Stimulated activated CD8-positive, alpha-beta memory T cell treated with anti-CD3 and anti-CD28 coated beads, Interleukin-15, amount 100 ng/mL, for 24 hours (primary cell): ENCODE data around the gene CCDC57.
A peak's percentile ranks its signal among the peaks of the same experiment; 100 is the strongest.

Experiments
- DNase-seq: peaks from one replicate; pipeline ENCODE4 v3.0.0-alpha.2; 2020; ENCODE audit warnings: low read depth

The CCDC57 gene

DNA sequence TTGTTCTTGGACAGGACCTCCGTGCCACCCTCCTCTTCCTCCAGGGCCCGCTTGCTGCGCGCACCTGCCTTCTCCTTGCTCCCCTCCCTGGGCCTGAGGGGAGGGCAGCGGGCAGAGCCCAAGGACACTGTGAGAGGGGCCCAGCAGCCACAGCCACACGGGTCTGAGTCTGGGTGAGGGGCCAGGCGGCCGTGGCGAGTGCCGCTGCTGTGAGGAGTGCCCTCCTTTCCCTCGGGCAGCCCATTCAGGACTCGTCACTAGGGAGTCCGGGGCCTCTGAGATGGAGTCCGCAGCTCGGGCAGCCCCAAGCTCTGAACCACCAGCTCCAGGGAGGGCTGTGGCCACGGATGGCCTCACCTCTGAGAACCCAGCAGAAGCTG, 152.7 kb downstream of the CCDC57 start:
- DNase-seq: no peak

DNA sequence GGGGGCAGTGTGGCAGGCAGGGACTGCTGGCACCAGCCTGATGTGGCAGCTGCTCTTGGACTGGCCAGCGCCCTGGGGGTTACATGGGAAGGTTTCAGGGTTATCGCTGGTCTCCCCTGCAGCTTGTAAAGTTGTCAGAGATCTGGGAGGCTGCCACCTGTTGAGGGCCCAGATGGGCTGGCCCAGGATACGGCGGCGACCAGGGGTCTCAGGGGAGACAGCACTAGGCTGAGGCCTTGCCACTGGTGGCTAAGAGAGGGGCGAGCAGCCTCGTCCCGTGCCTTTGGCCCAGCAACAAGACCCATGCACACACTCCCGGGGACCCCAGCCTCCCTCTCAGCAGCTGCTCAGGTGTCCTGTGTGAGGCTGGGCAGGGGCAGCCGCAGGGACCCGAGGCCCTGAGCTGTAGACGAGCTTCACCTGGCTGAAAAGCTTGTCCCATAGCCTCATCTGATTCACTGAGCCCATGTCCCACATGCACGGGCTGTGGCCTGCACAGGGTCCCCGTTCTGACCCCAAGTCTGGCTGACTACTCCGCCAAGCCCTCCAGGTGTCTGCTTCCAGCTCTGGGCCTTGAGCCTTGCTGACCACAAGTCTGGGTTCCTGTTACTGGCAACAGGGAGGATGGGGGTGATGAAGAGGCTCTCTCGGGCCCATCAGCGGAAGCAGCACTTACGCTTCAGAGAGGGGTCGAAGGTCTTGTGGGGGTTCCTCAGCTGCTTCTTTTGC, 153.2 kb downstream of the CCDC57 start:
- no peak for DNase-seq

DNA sequence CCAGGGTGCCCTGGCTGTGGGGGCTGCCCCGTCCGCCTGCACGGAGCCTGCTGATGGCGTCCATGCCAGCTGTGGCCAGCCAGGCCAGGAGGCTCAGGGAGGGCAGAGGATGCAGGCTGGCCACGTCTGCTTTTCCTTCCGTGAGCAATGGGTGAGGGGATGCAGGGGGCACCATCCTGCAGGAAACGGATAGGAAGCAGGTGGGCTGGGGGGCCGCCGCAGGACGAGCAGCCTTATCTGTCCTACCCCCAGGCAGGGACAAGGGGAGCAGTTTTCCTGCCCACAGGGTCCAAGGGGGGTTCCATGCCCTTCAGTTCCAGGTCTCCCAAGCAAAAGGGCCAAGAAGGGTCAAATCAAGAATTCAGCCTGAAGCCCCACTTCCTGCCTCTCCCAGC, 153.8 kb downstream of the CCDC57 start:
- no peak for DNase-seq

DNA sequence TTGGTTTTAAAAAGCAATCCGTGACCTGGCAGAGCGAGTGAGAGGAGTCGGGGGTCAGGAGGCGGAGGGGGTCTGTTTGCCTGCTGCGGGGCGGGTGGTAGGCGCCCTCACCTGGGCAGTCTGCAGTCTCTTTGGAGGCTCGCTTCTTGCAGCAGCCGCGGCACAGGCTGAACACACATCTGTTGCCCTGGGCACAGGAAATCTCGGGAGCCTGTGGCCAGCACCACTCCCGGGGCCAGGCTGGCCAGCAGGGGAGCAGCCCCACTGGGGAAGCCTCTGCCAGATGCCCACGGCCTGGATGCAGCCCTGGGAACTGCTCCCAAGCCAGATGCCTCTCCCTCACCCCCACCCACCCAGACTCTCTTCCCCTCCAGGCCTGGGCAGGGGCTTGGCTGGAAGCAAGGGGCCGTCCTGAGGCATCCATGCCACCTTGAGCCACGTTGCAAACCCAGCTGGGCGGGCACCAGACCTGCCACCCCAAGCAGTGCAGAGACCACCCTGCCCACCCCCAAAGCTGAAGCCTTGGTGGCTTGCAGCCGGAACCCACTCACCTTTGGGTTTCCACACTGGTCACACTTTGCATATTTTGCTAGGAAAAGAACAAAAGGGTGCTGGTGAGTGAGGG, 154.3 kb downstream of the CCDC57 start:
- no peak for DNase-seq

DNA sequence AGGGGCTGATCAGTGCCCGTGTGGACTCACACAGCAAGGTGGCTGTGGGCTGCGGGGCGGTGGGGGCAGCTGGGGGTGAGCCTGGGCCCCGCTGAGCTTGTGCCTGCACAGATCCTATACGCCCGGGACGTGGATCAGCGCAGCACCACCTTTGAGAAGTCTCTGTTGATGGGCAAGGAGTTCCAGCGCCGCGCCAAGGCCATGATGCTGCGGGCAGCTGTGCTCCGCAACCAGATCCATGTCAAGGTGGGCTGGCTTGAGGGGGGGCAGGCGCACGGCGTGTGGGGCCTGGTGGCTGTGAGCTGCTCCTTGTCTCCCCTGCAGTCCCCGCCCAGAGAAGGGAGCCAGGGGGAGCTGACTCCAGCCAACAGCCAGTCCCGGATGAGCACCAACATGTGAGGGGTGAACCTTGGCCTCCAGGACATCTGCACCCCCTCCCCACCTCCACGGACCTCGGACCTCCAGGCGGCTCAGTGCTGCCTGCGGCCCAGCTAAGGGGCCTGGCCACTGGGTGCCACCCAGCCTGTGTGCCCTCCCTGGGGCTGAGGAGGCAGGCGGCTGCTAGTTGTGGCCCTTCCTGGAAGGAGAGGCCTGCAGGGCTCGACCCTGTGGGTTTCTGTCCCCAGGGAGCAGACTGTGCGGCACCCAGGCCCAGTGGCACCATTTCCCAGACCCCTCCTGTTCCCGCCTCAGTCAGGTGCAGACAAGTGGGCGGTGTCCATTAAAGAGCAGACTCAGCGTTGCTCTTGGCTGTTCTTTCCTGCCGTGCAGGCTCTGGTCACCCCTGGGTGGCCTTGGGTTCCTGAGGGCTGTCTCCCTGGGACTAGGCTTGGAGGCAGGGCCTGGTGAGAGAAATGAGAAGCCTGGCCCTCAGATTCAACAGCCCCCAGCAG, 155.7 kb downstream of the CCDC57 start:
- no peak for DNase-seq

DNA sequence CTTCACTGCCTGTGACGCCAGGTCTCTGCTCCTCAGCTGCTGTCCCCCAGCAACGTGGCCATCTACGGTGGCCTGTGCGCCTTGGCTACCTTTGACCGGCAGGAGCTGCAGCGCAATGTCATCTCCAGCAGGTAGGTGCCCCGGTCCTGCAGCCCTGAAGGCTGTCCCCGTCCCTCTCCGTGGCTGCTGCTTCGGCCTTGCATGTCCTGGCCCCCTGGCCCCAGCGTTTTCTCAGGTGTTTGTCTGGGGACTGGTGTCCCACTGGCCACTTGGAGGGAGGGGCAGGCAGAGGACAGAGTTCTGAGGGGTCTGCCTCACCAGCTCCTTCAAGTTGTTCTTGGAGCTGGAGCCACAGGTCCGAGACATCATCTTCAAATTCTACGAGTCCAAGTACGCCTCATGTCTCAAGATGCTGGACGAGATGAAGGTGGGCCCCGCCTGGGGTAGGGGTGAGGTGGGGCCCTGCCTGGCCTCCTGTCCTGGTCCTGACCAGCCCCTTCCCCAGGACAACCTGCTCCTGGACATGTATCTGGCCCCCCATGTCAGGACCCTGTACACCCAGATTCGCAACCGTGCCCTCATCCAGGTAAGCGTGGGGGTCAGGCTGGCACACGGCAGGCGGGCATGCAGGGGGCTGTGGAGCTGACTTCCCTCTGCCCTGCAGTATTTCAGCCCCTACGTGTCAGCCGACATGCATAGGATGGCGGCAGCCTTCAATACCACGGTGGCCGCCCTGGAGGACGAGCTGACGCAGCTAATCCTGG, 156.5 kb downstream of the CCDC57 start:
- DNase-seq: no peak

DNA sequence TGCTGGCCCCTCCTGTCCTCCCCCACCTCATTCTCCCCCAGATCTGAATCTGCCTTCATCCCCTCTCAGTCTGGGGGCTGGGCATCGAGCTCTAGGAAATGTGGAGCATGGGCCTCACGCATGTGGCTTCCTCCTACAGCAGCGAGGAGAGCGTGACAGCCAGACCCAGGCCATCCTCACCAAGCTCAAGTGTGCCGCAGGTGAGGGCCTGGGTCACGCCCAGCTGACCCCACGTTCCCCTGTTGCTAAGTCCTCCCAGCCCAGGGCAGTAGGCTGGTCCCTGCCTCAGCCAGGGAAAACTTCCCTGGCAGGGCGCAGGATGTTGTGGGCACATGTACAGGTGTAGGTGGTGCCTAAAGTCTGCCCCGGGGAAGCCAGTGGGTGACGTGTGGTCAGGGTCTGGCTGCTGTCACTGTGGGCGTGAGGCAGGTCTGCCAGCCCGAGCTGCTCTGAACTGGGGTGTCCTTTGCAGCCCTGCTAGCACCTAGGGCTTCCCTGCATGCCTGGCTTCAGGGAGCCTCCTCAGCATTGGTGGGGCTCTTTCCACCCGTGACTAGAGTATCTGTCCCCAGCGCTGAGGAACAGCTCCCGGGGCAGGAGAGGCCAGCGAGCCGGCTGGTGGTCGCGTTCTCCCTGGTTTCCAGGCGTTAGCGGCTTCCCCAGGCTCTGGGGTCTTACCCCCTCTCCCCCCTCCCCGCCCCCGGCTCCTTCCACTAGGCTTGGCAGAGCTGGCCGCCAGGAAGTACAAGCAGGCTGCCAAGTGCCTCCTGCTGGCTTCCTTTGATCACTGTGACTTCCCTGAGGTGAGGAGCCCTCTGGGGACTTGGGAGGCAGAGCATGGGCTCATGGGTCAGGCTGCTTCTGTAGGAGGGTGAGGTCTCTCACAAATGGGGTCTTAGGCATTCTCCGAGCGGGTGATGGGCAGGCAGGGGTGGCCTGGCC, 157.3 kb downstream of the CCDC57 start:
- no peak for DNase-seq

DNA sequence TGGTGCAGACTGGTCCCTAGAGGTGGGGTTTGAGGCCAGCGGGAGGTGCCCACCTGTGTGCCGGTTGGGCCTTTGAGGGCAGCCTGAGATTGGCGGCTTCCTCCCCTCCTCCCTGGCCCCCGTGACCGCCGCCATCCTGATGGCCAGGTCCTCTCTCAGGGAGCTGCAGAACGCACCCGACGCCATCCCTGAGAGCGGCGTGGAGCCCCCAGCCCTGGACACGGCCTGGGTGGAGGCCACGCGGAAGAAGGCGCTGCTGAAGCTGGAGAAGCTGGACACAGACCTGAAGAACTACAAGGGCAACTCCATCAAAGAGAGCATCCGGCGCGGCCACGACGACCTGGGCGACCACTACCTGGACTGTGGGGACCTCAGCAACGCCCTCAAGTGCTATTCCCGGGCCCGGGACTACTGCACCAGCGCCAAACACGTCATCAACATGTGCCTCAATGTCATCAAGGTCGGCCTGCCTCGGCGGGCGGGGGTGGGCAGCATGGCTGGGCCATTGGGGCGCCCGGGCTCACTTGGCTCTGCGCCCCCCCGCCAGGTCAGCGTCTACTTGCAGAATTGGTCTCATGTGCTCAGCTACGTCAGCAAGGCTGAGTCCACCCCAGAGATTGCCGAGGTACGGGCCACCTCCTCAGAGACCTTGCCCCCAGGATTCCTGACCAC, 158.2 kb downstream of the CCDC57 start:
- DNase-seq: no peak

DNA sequence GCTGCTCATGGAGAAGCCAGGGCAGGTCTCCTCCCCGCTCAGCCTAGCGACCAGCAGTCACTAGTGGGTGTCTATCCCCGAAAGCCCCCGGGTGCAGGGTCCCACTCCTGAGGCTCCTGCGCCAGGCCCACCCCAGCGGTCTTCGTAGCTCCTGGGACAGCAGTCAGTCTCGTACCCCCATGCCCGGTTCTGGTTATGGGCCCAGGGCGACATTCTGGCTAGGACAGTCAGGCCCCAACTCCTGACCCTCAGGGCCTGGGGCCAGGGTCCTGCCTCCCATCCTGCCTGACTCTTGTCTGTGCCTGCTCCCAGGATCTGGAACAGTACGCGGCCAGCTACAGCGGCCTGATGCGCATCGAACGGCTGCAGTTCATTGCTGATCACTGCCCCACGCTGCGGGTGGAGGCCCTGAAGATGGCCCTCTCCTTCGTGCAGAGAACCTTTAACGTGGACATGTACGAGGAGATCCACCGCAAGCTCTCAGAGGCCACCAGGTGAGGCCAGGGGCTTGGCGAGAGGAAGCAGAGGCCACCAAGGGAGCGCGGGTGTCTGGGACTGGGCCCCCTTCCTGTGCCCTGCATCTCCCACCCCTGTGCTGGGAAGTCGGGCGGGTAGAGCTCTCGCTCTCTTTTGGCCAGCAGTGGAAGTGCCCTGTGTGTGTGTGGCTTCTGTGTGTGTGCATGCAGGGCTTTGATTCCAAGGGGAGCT, 158.9 kb downstream of the CCDC57 start:
- DNase-seq: no peak

DNA sequence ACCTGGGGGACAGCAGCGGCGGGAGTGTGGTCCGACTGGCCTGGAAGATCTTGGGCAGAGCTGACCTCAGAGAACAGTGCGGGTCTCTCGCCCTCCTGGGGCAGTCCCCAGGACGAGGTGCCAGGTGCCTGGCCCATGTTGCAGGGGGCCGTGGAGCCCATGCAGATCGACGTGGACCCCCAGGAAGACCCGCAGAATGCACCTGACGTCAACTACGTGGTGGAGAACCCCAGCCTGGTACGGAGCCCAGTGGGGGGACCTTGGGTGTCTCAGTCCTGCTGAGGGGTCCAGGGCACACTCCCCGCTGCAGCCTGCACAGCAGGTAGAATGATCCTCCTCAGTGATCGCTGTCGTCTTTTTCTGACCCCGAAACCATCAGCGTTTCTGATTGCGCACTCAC, 159.5 kb downstream of the CCDC57 start:
- DNase-seq: no peak

DNA sequence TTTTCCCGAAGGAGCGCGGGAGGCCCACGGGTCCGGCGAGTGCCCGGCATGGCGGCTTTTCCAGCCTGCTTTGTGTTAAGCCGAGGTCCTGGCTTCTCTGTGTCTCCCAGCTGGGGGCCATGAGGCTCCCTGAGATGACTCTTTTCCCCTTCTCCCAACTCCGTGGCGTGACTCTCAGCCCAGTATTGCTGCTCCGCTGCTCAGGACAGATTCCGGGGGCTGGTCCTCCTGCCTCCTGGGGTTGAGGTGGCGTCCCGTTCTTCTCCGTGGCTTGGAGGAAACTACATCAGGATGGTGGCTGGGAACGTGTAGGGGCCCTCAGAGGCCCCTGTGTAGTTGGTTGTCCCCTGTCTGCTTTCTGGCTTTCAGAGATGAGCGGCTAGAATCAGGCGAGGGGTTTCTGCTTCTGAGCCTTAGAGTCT, 160.0 kb downstream of the CCDC57 start:
- no peak for DNase-seq

DNA sequence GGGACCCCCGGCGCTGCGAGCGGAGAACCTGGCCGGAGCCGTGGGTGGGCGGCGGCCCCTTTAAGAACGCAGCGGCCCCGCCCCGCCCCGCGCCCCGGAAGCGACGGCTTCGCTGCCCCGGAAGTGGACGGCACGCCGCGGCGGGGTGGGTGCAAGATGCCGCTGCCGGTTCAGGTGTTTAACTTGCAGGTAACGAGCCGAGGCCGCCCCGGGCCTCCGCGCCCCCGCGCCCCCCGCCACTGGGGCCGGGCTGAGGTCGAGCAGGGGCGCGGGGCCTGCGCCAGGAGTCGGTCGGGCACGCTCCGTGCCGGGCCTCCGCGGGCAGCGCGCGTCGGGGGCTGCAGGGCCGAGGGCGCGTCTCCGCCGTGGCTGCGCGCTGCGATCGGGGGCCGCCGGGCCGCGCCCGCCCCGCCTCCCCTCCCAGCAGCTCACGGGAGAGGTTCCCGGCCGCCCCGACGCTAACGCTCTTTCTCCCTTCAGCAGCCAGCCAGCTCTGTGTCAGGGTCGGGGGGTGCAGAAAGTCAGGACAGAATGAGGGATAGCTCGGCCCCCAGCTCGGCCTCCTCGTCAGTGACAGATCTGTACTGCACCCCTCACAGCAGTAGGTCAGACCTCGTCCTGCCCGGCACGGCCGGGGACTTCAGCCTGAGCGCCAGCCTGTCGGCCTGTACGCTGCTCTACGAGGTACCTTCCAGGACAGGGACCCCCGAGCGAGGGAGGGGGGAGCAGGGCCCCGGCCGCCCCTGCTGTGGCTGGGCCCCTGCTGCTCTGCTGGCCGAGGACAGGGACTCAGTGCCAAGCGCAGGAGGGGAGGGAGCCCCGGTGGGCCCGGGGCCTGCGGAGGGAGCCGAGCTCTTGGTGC, 160.6 kb downstream of the CCDC57 start, which contains the start of the genes GPS1 and RFNG:
GPS1 (plus strand) TSS at position 123 of the 862 bp plus-strand sequence; CDS start at position 157, 34 bp downstream.
RFNG (minus strand) TSS at position 36 of the 862 bp plus-strand sequence. CDS start 45 bp downstream, outside the sequence.
- DNase-seq: peak; percentile 68
